Measurements from ENCODE around the gene MICALL1.
"Not testable (repeated sequence)": the region's sequence is repeated elsewhere in the genome, so short reads cannot be mapped to it uniquely, and the experiment has no call there.

MICALL1 gene

GRCh38 chr22:37953062-37953436 lies 47.0 kb downstream of the MICALL1 start:
- Histone ChIP-seq H3K9ac (peak overlapping the region; percentile 88 to 96 (median 90); a peak in 21 of 22 replicates), H3K27ac (peak overlapping the region in 2 of 11 experiments; percentile 79 to 83; a peak in 2 of 22 replicates)

GRCh38 chr22:37953437-37954179 lies 47.5 kb downstream of the MICALL1 start, which contains the start of the genes C22orf23 and POLR2F:
TSS of gene C22orf23 (minus strand) at chr22:37953601. CDS start at chr22:37953149, 452 bp downstream.
TSS of gene POLR2F (plus strand) at chr22:37953699. CDS start at chr22:37953788, 89 bp downstream.
- Histone ChIP-seq H4K20me1 (peaks cover 0 to 47% (median 17%) of the 10 kb centered on the region in 11 experiments; a peak in 12 of 22 replicates), H3K9me3 (replicated peaks in 1 of 11) (no peaks in the 10 kb centered on the region), H3K27me3 (peaks cover 16 to 28% (median 23%) of the 10 kb centered on the region in 11 experiments), H3K4me1 (peaks cover 18 to 33% (median 22%) of the 10 kb centered on the region in 10 experiments), H3K27ac (peak within 1 kb of the TSS; percentile 69 to 84 (median 80)), H3K4me3 (peak within 1 kb of the TSS; percentile 82 to 99 (median 94)), H3K9ac (peak within 1 kb of the TSS; percentile 88 to 96 (median 90)), H3K4me2 (peak within 1 kb of the TSS; percentile 83 to 98 (median 92)), H3K36me3 (peaks cover 21 to 32% (median 28%) of the 10 kb centered on the region in 11 experiments)
- no peak for TF ChIP-seq Cebpa-rat (IDR thresholded peaks at IDR 0.05)

More at GRCh38 chr22:37953062-37953436, 47.0 kb downstream of the MICALL1 start:
- H3K4me2 ChIP-seq, result peak overlapping the region; percentile 83 to 98 (median 92)
- peaks cover 18 to 33% (median 22%) of the 10 kb centered on the region in 10 experiments for H3K4me1 ChIP-seq
- no peak for TF ChIP-seq Cebpa-rat (IDR thresholded peaks at IDR 0.05)
- H4K20me1 ChIP-seq, result peaks cover 0 to 42% (median 15%) of the 10 kb centered on the region in 11 experiments; a peak in 12 of 22 replicates
- H3K27me3 ChIP-seq, result peaks cover 16 to 28% (median 23%) of the 10 kb centered on the region in 11 experiments
- peak overlapping the region; percentile 82 to 99 (median 94) for H3K4me3 ChIP-seq
- peaks cover 16 to 26% (median 22%) of the 10 kb centered on the region in 11 experiments for H3K36me3 ChIP-seq
- H3K9me3 ChIP-seq (replicated peaks in 1 of 11), result no peaks in the 10 kb centered on the region

GRCh38 chr22:37954686-37955085 lies 48.6 kb downstream of the MICALL1 start:
- peaks cover 18 to 32% (median 22%) of the 10 kb centered on the region in 10 experiments for H3K4me1 ChIP-seq
- H3K4me3 ChIP-seq, result peak overlapping the region; percentile 82 to 99 (median 94)
- H4K20me1 ChIP-seq, result peaks cover 0 to 55% (median 18%) of the 10 kb centered on the region in 11 experiments; a peak in 12 of 22 replicates
- TF ChIP-seq Cebpa-rat (IDR thresholded peaks at IDR 0.05), result no peak
- H3K27ac ChIP-seq, result peak overlapping the region in 3 of 11 experiments; percentile 82 to 84 (median 83); a peak in 3 of 22 replicates
- peaks cover 16 to 28% (median 23%) of the 10 kb centered on the region in 11 experiments for H3K27me3 ChIP-seq
- H3K9me3 ChIP-seq (replicated peaks in 1 of 11), result no peaks in the 10 kb centered on the region
- peak overlapping the region; percentile 83 to 98 (median 91) for H3K4me2 ChIP-seq
- H3K36me3 ChIP-seq, result peaks cover 32 to 43% (median 38%) of the 10 kb centered on the region in 11 experiments
- H3K9ac ChIP-seq, result peak overlapping the region; percentile 88 to 96 (median 90); a peak in 21 of 22 replicates

GRCh38 chr22:37955825-37956397 lies 49.8 kb downstream of the MICALL1 start:
- not testable (repeated sequence) for H3K9ac ChIP-seq; H3K9me3 ChIP-seq (replicated peaks in 1 of 11); H3K27ac ChIP-seq; H3K4me2 ChIP-seq; H3K4me3 ChIP-seq
- peaks cover 16 to 25% (median 23%) of the 10 kb centered on the region in 11 experiments for H3K27me3 ChIP-seq
- peaks cover 18 to 24% (median 21%) of the 10 kb centered on the region in 10 experiments for H3K4me1 ChIP-seq
- H3K36me3 ChIP-seq, result peaks cover 44 to 55% (median 51%) of the 10 kb centered on the region in 11 experiments
- H4K20me1 ChIP-seq, result peaks cover 0 to 57% (median 18%) of the 10 kb centered on the region in 11 experiments; a peak in 12 of 22 replicates

- Histone ChIP-seq H3K9me3 (replicated peaks in 1 of 11) (no peaks in the 10 kb centered on the region), H3K36me3 (peaks cover 57 to 68% (median 64%) of the 10 kb centered on the region in 11 experiments), H3K4me3 (no peak overlapping the region), H3K4me2 (no peak overlapping the region), H3K27ac (no peak overlapping the region), H3K9ac (peak overlapping the region in 2 of 11 experiments; percentile 22 to 24; a peak in 2 of 22 replicates), H3K27me3 (peaks cover 6 to 12% (median 11%) of the 10 kb centered on the region in 11 experiments), H3K4me1 (peaks cover 18 to 24% (median 21%) of the 10 kb centered on the region in 10 experiments), H4K20me1 (peaks cover 0 to 70% (median 25%) of the 10 kb centered on the region in 11 experiments; a peak in 12 of 22 replicates)
- TF ChIP-seq Cebpa-rat (IDR thresholded peaks at IDR 0.05), result no peak
Observed at GRCh38 chr22:37957232-37957631, 51.1 kb downstream of the MICALL1 start.

GRCh38 chr22:37959231-37959825 lies 53.2 kb downstream of the MICALL1 start:
- H3K36me3 ChIP-seq, result peaks cover 75 to 88% (median 84%) of the 10 kb centered on the region in 11 experiments
- peaks cover 8 to 14% (median 11%) of the 10 kb centered on the region in 10 experiments for H3K4me1 ChIP-seq

GRCh38 chr22:37961062-37961461 lies 55.0 kb downstream of the MICALL1 start:
- H3K36me3 ChIP-seq, result peaks cover 84 to 97% (median 95%) of the 10 kb centered on the region in 11 experiments
- no peaks in the 10 kb centered on the region for H3K9me3 ChIP-seq (replicated peaks in 1 of 11)
- no peaks in the 10 kb centered on the region for H3K27me3 ChIP-seq
- no peaks in the 10 kb centered on the region for H3K4me1 ChIP-seq
- H3K9ac ChIP-seq, result no peak overlapping the region; a peak in 1 of 22 replicates
- H3K4me3 ChIP-seq, result no peak overlapping the region
- peaks cover 0 to 89% (median 55%) of the 10 kb centered on the region in 11 experiments; a peak in 20 of 22 replicates for H4K20me1 ChIP-seq
- no peak for TF ChIP-seq Cebpa-rat (IDR thresholded peaks at IDR 0.05)
- H3K27ac ChIP-seq, result no peak overlapping the region
- H3K4me2 ChIP-seq, result no peak overlapping the region

More at GRCh38 chr22:37959231-37959825, 53.2 kb downstream of the MICALL1 start:
- Histone ChIP-seq H3K27ac (no peak overlapping the region), H3K9ac (no peak overlapping the region), H3K27me3 (no peaks in the 10 kb centered on the region), H3K4me2 (no peak overlapping the region), H3K9me3 (replicated peaks in 1 of 11) (no peaks in the 10 kb centered on the region), H3K4me3 (no peak overlapping the region), H4K20me1 (peaks cover 0 to 83% (median 38%) of the 10 kb centered on the region in 11 experiments; a peak in 15 of 22 replicates)
- no peak for TF ChIP-seq Cebpa-rat (IDR thresholded peaks at IDR 0.05)

GRCh38 chr22:37965940-37966664 lies 60.0 kb downstream of the MICALL1 start:
- no peaks in the 10 kb centered on the region for H3K9me3 ChIP-seq (replicated peaks in 1 of 11)
- no peak for TF ChIP-seq Cebpa-rat (IDR thresholded peaks at IDR 0.05)
- peaks cover 72 to 96% (median 81%) of the 10 kb centered on the region in 11 experiments for H3K36me3 ChIP-seq
- no peak overlapping the region for H3K4me3 ChIP-seq
- peaks cover 0 to 81% (median 59%) of the 10 kb centered on the region in 11 experiments; a peak in 20 of 22 replicates for H4K20me1 ChIP-seq
- peaks cover 0 to 8% (median 0%) of the 10 kb centered on the region in 10 experiments; a peak in 3 of 20 replicates for H3K4me1 ChIP-seq
- no peaks in the 10 kb centered on the region for H3K27me3 ChIP-seq
- H3K9ac ChIP-seq, result 0 out of 22 replicates have a peak overlapping the region, but pooled peaks of 1 of the 11 experiments have one; percentile 9
- H3K27ac ChIP-seq, result no peak overlapping the region
- no peak overlapping the region for H3K4me2 ChIP-seq

All from BLaER1 treated with 17β-estradiol and CSF1 and Interleukin-3, amounts not matched to agents 10 nM and 100 nM (cell line).